ENCODE measurements around the gene ZBTB17.
A peak's percentile ranks its signal among the peaks of the same experiment; 100 is the strongest.
"Not testable (repeated sequence)": the region's sequence is repeated elsewhere in the genome, so short reads cannot be mapped to it uniquely, and the experiment has no call there.

ZBTB17 gene

GRCh38 chr1:15988856-15989736 lies 13.2 kb upstream of the ZBTB17 start:
- Histone ChIP-seq H3K9me3 (ENCODE audit: control insufficient read depth in 1 of 2, low read length in 2 of 2) (no peaks in the 10 kb centered on the region), H3K27ac (ENCODE audit: low read depth, low read length) (no peak overlapping the region), H3K27me3 (ENCODE audit: control insufficient read depth in 1 of 2, insufficient read depth in 2 of 2, low read length in 2 of 2) (no peaks in the 10 kb centered on the region), H3K4me1 (ENCODE audit: control insufficient read depth in 1 of 2, insufficient read depth in 2 of 2, low read length in 2 of 2) (no peaks in the 10 kb centered on the region), H3K4me3 (ENCODE audit: low read depth in 1 of 2, low read length in 2 of 2) (no peak overlapping the region), H3K9ac (ENCODE audit: low read depth in 1 of 2, low read length in 2 of 2) (no peak overlapping the region), H3K36me3 (ENCODE audit: control insufficient read depth in 1 of 2, insufficient read depth in 2 of 2, low read length in 2 of 2) (no peaks in the 10 kb centered on the region)

GRCh38 chr1:15985611-15986297 lies 9.9 kb upstream of the ZBTB17 start:
- no peak overlapping the region for H3K4me3 ChIP-seq (ENCODE audit: low read depth in 1 of 2, low read length in 2 of 2)
- no peaks in the 10 kb centered on the region for H3K9me3 ChIP-seq (ENCODE audit: control insufficient read depth in 1 of 2, low read length in 2 of 2)
- no peaks in the 10 kb centered on the region for H3K4me1 ChIP-seq (ENCODE audit: control insufficient read depth in 1 of 2, insufficient read depth in 2 of 2, low read length in 2 of 2)
- H3K27ac ChIP-seq (ENCODE audit: low read depth, low read length) = no peak overlapping the region
- H3K27me3 ChIP-seq (ENCODE audit: control insufficient read depth in 1 of 2, insufficient read depth in 2 of 2, low read length in 2 of 2) = no peaks in the 10 kb centered on the region
- H3K9ac ChIP-seq (ENCODE audit: low read depth in 1 of 2, low read length in 2 of 2) = no peak overlapping the region
- H3K36me3 ChIP-seq (ENCODE audit: control insufficient read depth in 1 of 2, insufficient read depth in 2 of 2, low read length in 2 of 2) = no peaks in the 10 kb centered on the region

GRCh38 chr1:15983275-15983674 lies 7.4 kb upstream of the ZBTB17 start:
- no peaks in the 10 kb centered on the region for H3K4me1 ChIP-seq (ENCODE audit: control insufficient read depth in 1 of 2, insufficient read depth in 2 of 2, low read length in 2 of 2)
- H3K27ac ChIP-seq (ENCODE audit: low read depth, low read length) = no peak overlapping the region
- no peak overlapping the region for H3K4me3 ChIP-seq (ENCODE audit: low read depth in 1 of 2, low read length in 2 of 2)
- no peaks in the 10 kb centered on the region for H3K36me3 ChIP-seq (ENCODE audit: control insufficient read depth in 1 of 2, insufficient read depth in 2 of 2, low read length in 2 of 2)
- no peaks in the 10 kb centered on the region for H3K27me3 ChIP-seq (ENCODE audit: control insufficient read depth in 1 of 2, insufficient read depth in 2 of 2, low read length in 2 of 2)
- no peaks in the 10 kb centered on the region for H3K9me3 ChIP-seq (ENCODE audit: control insufficient read depth in 1 of 2, low read length in 2 of 2)
- H3K9ac ChIP-seq (ENCODE audit: low read depth in 1 of 2, low read length in 2 of 2) = no peak overlapping the region

- no peak overlapping the region for H3K4me3 ChIP-seq (ENCODE audit: low read depth in 1 of 2, low read length in 2 of 2)
- H3K36me3 ChIP-seq (ENCODE audit: control insufficient read depth in 1 of 2, insufficient read depth in 2 of 2, low read length in 2 of 2) = no peaks in the 10 kb centered on the region
- no peaks in the 10 kb centered on the region for H3K9me3 ChIP-seq (ENCODE audit: control insufficient read depth in 1 of 2, low read length in 2 of 2)
- no peak overlapping the region for H3K9ac ChIP-seq (ENCODE audit: low read depth in 1 of 2, low read length in 2 of 2)
- no peaks in the 10 kb centered on the region for H3K27me3 ChIP-seq (ENCODE audit: control insufficient read depth in 1 of 2, insufficient read depth in 2 of 2, low read length in 2 of 2)
- H3K4me1 ChIP-seq (ENCODE audit: control insufficient read depth in 1 of 2, insufficient read depth in 2 of 2, low read length in 2 of 2) = no peaks in the 10 kb centered on the region
- no peak overlapping the region for H3K27ac ChIP-seq (ENCODE audit: low read depth, low read length)
These were observed 5.8 kb upstream of the ZBTB17 start for GRCh38 chr1:15981679-15982078.

GRCh38 chr1:15977947-15978346 lies 2.0 kb upstream of the ZBTB17 start:
- not testable (repeated sequence) for H3K27me3 ChIP-seq (ENCODE audit: control insufficient read depth in 1 of 2, insufficient read depth in 2 of 2, low read length in 2 of 2); H3K36me3 ChIP-seq (ENCODE audit: control insufficient read depth in 1 of 2, insufficient read depth in 2 of 2, low read length in 2 of 2); H3K9ac ChIP-seq (ENCODE audit: low read depth in 1 of 2, low read length in 2 of 2); H3K4me3 ChIP-seq (ENCODE audit: low read depth in 1 of 2, low read length in 2 of 2); H3K9me3 ChIP-seq (ENCODE audit: control insufficient read depth in 1 of 2, low read length in 2 of 2); H3K27ac ChIP-seq (ENCODE audit: low read depth, low read length)
- peaks cover 7 to 10% of the 10 kb centered on the region in 2 donors for H3K4me1 ChIP-seq (ENCODE audit: control insufficient read depth in 1 of 2, insufficient read depth in 2 of 2, low read length in 2 of 2)

- peak overlapping the region; percentile 61 for H3K27ac ChIP-seq (ENCODE audit: low read depth, low read length)
- H3K4me3 ChIP-seq (ENCODE audit: low read depth in 1 of 2, low read length in 2 of 2) = peak overlapping the region; percentile 74 to 75
- H3K27me3 ChIP-seq (ENCODE audit: control insufficient read depth in 1 of 2, insufficient read depth in 2 of 2, low read length in 2 of 2) = no peaks in the 10 kb centered on the region
- peaks cover 9 to 17% of the 10 kb centered on the region in 2 donors for H3K36me3 ChIP-seq (ENCODE audit: control insufficient read depth in 1 of 2, insufficient read depth in 2 of 2, low read length in 2 of 2)
- no peaks in the 10 kb centered on the region for H3K9me3 ChIP-seq (ENCODE audit: control insufficient read depth in 1 of 2, low read length in 2 of 2)
- peaks cover 7 to 10% of the 10 kb centered on the region in 2 donors for H3K4me1 ChIP-seq (ENCODE audit: control insufficient read depth in 1 of 2, insufficient read depth in 2 of 2, low read length in 2 of 2)
- H3K9ac ChIP-seq (ENCODE audit: low read depth in 1 of 2, low read length in 2 of 2) = peak overlapping the region; percentile 55 to 61
These were observed 520 bp downstream of the ZBTB17 start for GRCh38 chr1:15975358-15975804.

- peaks cover 11 to 17% of the 10 kb centered on the region in 2 donors for H3K36me3 ChIP-seq (ENCODE audit: control insufficient read depth in 1 of 2, insufficient read depth in 2 of 2, low read length in 2 of 2)
- peak overlapping the region; percentile 74 to 75 for H3K4me3 ChIP-seq (ENCODE audit: low read depth in 1 of 2, low read length in 2 of 2)
- no peaks in the 10 kb centered on the region for H3K27me3 ChIP-seq (ENCODE audit: control insufficient read depth in 1 of 2, insufficient read depth in 2 of 2, low read length in 2 of 2)
- peaks cover 7 to 10% of the 10 kb centered on the region in 2 donors for H3K4me1 ChIP-seq (ENCODE audit: control insufficient read depth in 1 of 2, insufficient read depth in 2 of 2, low read length in 2 of 2)
- no peaks in the 10 kb centered on the region for H3K9me3 ChIP-seq (ENCODE audit: control insufficient read depth in 1 of 2, low read length in 2 of 2)
- H3K9ac ChIP-seq (ENCODE audit: low read depth in 1 of 2, low read length in 2 of 2) = peak overlapping the region in 1 of 2 donors; percentile 55
- no peak overlapping the region for H3K27ac ChIP-seq (ENCODE audit: low read depth, low read length)
These were observed 1.0 kb downstream of the ZBTB17 start for GRCh38 chr1:15974855-15975254.

- Histone ChIP-seq H3K9ac (ENCODE audit: low read depth in 1 of 2, low read length in 2 of 2) (no peak overlapping the region), H3K27me3 (ENCODE audit: control insufficient read depth in 1 of 2, insufficient read depth in 2 of 2, low read length in 2 of 2) (no peaks in the 10 kb centered on the region), H3K27ac (ENCODE audit: low read depth, low read length) (no peak overlapping the region), H3K4me3 (ENCODE audit: low read depth in 1 of 2, low read length in 2 of 2) (no peak overlapping the region), H3K36me3 (ENCODE audit: control insufficient read depth in 1 of 2, insufficient read depth in 2 of 2, low read length in 2 of 2) (peaks cover 15 to 26% of the 10 kb centered on the region in 2 donors), H3K4me1 (ENCODE audit: control insufficient read depth in 1 of 2, insufficient read depth in 2 of 2, low read length in 2 of 2) (peaks cover 7 to 10% of the 10 kb centered on the region in 2 donors), H3K9me3 (ENCODE audit: control insufficient read depth in 1 of 2, low read length in 2 of 2) (no peaks in the 10 kb centered on the region)
These were observed 2.1 kb downstream of the ZBTB17 start for GRCh38 chr1:15973772-15974171.

GRCh38 chr1:15972409-15972808 lies 3.5 kb downstream of the ZBTB17 start:
- Histone ChIP-seq H3K9ac (ENCODE audit: low read depth in 1 of 2, low read length in 2 of 2) (no peak overlapping the region), H3K4me1 (ENCODE audit: control insufficient read depth in 1 of 2, insufficient read depth in 2 of 2, low read length in 2 of 2) (peaks cover 7 to 10% of the 10 kb centered on the region in 2 donors), H3K9me3 (ENCODE audit: control insufficient read depth in 1 of 2, low read length in 2 of 2) (no peaks in the 10 kb centered on the region), H3K27ac (ENCODE audit: low read depth, low read length) (no peak overlapping the region), H3K4me3 (ENCODE audit: low read depth in 1 of 2, low read length in 2 of 2) (no peak overlapping the region), H3K36me3 (ENCODE audit: control insufficient read depth in 1 of 2, insufficient read depth in 2 of 2, low read length in 2 of 2) (peaks cover 15 to 29% of the 10 kb centered on the region in 2 donors), H3K27me3 (ENCODE audit: control insufficient read depth in 1 of 2, insufficient read depth in 2 of 2, low read length in 2 of 2) (no peaks in the 10 kb centered on the region)

GRCh38 chr1:15970911-15971310 lies 5.0 kb downstream of the ZBTB17 start:
- Histone ChIP-seq H3K4me1 (ENCODE audit: control insufficient read depth in 1 of 2, insufficient read depth in 2 of 2, low read length in 2 of 2) (peaks cover 6 to 7% of the 10 kb centered on the region in 2 donors), H3K9me3 (ENCODE audit: control insufficient read depth in 1 of 2, low read length in 2 of 2) (no peaks in the 10 kb centered on the region), H3K4me3 (ENCODE audit: low read depth in 1 of 2, low read length in 2 of 2) (no peak overlapping the region), H3K36me3 (ENCODE audit: control insufficient read depth in 1 of 2, insufficient read depth in 2 of 2, low read length in 2 of 2) (peaks cover 15 to 29% of the 10 kb centered on the region in 2 donors), H3K27me3 (ENCODE audit: control insufficient read depth in 1 of 2, insufficient read depth in 2 of 2, low read length in 2 of 2) (no peaks in the 10 kb centered on the region), H3K27ac (ENCODE audit: low read depth, low read length) (no peak overlapping the region), H3K9ac (ENCODE audit: low read depth in 1 of 2, low read length in 2 of 2) (no peak overlapping the region)

Data from duodenal mucosa (tissue), 2 donors.